Central memory CD4-positive, alpha-beta T cell (primary cell): Measurements from ENCODE around the gene HOXC13.

Source experiments
- DNase-seq: peaks from one replicate; pipeline ENCODE4 v3.0.0; 2022
- total RNA-seq, 3 experiments: gene quantifications; one replicate each; lab custom pipeline; 2026; lab: John Stamatoyannopoulos, UW

The HOXC13 gene
- total RNA-seq, result 0 to 0.19 (median 0.07) reads per million in 3 experiments

GRCh38 chr12:53938326-53939140 lies at the start of gene HOXC13:
HOXC13 (plus strand) TSS chr12:53938831; CDS start chr12:53938907, 76 bp downstream.
- DNase-seq, result no peak

GRCh38 chr12:53890081-53890480 lies 48.5 kb upstream of the HOXC13 start:
- DNase-seq, result no peak

- DNase-seq, result no peak
These were observed 45.8 kb upstream of the HOXC13 start for GRCh38 chr12:53892762-53893395.

- no peak for DNase-seq
These were observed 39.4 kb upstream of the HOXC13 start for GRCh38 chr12:53899230-53899629.

GRCh38 chr12:53907103-53907502 lies 31.5 kb upstream of the HOXC13 start:
- no peak for DNase-seq

GRCh38 chr12:53916788-53917655 lies 21.6 kb upstream of the HOXC13 start:
- DNase-seq, result no peak

- no peak for DNase-seq
These were observed 13.9 kb upstream of the HOXC13 start for GRCh38 chr12:53924521-53925405.

- DNase-seq, result no peak
These were observed 11.2 kb upstream of the HOXC13 start for GRCh38 chr12:53927220-53928029.

- DNase-seq, result no peak
These were observed 10.4 kb upstream of the HOXC13 start for GRCh38 chr12:53928054-53928835.

- DNase-seq, result no peak
These were observed 9.1 kb upstream of the HOXC13 start for GRCh38 chr12:53929527-53929926.

GRCh38 chr12:53930591-53931255 lies 7.9 kb upstream of the HOXC13 start:
- no peak for DNase-seq

GRCh38 chr12:53931844-53932581 lies 6.6 kb upstream of the HOXC13 start:
- DNase-seq, result no peak

GRCh38 chr12:53932915-53933314 lies 5.7 kb upstream of the HOXC13 start:
- DNase-seq, result no peak

- no peak for DNase-seq
These were observed 3.0 kb upstream of the HOXC13 start for GRCh38 chr12:53935383-53936341.

GRCh38 chr12:53937099-53937498 lies 1.5 kb upstream of the HOXC13 start:
- no peak for DNase-seq

- DNase-seq, result no peak
These were observed 870 bp upstream of the HOXC13 start for GRCh38 chr12:53937596-53938325.
